ENCODE measurements around the gene PNPLA1. TPM values are rescaled to one million over a fixed set of nuclear protein-coding genes. Genes with fewer than 3 reads are reported as not detected.

The PNPLA1 gene
- total RNA-seq, 1 experiment from 2014 or later, result 0.17 TPM

DNA sequence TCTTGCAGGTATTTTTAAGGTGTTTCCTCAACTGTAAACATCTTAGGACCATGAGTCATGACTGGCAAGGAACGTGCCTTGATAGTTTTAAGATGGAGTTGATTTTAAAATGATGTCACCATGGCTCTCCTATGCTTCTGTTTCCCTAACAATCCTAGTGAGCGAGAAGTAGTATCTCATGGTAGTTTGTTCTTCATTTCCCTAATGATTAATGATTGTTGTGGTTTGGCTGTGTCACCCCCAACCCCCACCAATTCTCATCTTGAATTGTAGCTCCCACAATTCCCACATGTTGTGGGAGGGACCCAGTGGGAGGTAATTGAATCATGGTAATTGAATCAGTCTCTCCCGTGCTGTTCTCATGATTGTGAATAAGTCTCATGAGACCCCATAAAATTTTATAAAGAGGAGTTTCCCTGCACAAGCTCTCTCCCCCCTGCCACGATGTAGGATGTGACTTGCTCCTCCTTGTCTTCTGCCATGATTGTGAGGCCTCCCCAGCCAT lies 83.6 kb downstream of the PNPLA1 start:
- Histone ChIP-seq H3F3A (ENCODE audit: insufficient read depth, low read depth) (peaks cover 11% of the 10 kb centered on the region), H3K4me3 (no peak overlapping the region), H2AFZ (no peak overlapping the region), H4K20me1 (ENCODE audit: insufficient read depth) (no peaks in the 10 kb centered on the region), H3K36me3 (ENCODE audit: low read depth) (no peaks in the 10 kb centered on the region), H3K4me1 (replicated peaks; ENCODE audit: insufficient read depth) (peaks cover 28% of the 10 kb centered on the region), H3K79me2 (ENCODE audit: low read depth) (no peaks in the 10 kb centered on the region), H3K9me3 (ENCODE audit: insufficient read depth, low read depth) (peaks cover 3% of the 10 kb centered on the region; the same call in 1 of the 2 replicates), H3K27me3 (ENCODE audit: insufficient read depth, low read depth) (no peaks in the 10 kb centered on the region), H3K9me2 (ENCODE audit: insufficient read depth) (no peaks in the 10 kb centered on the region), H3K4me2 (no peak overlapping the region; the same call in 1 of the 2 replicates), H3K27ac (no peak overlapping the region)
- peak in 1 of 2 experiments; percentile 57 for DNase-seq
- BruUV-seq (replicated peaks), result no TSS peak
- POLR2A ChIA-PET (ENCODE audit: unreplicated experiment), result no interaction called here
- TF ChIP-seq, protein P1, sequence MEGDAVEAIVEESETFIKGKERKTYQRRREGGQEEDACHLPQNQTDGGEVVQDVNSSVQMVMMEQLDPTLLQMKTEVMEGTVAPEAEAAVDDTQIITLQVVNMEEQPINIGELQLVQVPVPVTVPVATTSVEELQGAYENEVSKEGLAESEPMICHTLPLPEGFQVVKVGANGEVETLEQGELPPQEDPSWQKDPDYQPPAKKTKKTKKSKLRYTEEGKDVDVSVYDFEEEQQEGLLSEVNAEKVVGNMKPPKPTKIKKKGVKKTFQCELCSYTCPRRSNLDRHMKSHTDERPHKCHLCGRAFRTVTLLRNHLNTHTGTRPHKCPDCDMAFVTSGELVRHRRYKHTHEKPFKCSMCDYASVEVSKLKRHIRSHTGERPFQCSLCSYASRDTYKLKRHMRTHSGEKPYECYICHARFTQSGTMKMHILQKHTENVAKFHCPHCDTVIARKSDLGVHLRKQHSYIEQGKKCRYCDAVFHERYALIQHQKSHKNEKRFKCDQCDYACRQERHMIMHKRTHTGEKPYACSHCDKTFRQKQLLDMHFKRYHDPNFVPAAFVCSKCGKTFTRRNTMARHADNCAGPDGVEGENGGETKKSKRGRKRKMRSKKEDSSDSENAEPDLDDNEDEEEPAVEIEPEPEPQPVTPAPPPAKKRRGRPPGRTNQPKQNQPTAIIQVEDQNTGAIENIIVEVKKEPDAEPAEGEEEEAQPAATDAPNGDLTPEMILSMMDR (conservative IDR thresholded peaks at IDR 0.05), result no peak
- TF ChIP-seq EZH2 (IDR thresholded peaks at IDR 0.05; ENCODE audit: low read depth), result no peak
- CTCF ChIA-PET, result no interaction called here
- intact Hi-C loops (cut with micrococcal nuclease; ENCODE audit: unreplicated experiment), result no loop called here

DNA sequence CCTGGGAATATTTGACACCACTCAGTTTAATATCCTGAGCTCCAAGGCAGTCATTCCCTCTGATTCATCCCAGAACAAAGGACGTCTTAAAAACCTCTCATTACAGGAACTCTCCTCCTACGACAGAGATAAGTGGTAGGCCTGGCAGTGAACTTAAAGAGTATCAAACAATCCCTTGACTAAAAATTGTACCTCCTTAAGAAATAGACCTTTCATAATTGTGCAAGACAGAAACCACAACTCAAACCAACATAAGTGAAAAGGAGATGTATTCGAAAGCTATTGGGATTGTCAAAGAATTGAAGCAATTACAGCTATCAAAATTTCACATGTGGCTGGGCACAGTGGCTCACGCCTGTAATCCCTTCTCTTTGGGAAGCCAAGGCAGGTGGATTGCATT lies 86.0 kb downstream of the PNPLA1 start:
- Histone ChIP-seq H4K20me1 (ENCODE audit: insufficient read depth) (no peaks in the 10 kb centered on the region), H3K4me1 (replicated peaks; ENCODE audit: insufficient read depth) (peaks cover 24% of the 10 kb centered on the region), H3K27ac (no peak overlapping the region), H3K9me3 (ENCODE audit: insufficient read depth, low read depth) (peaks cover 3% of the 10 kb centered on the region; the same call in 1 of the 2 replicates), H3K27me3 (ENCODE audit: insufficient read depth, low read depth) (no peaks in the 10 kb centered on the region), H2AFZ (no peak overlapping the region), H3K4me2 (no peak overlapping the region), H3K79me2 (ENCODE audit: low read depth) (no peaks in the 10 kb centered on the region), H3K4me3 (no peak overlapping the region), H3F3A (ENCODE audit: insufficient read depth, low read depth) (peaks cover 6% of the 10 kb centered on the region), H3K9me2 (ENCODE audit: insufficient read depth) (no peaks in the 10 kb centered on the region), H3K36me3 (ENCODE audit: low read depth) (no peaks in the 10 kb centered on the region)
- no TSS peak for BruUV-seq (replicated peaks)
- TF ChIP-seq, protein P1 (conservative IDR thresholded peaks at IDR 0.05), result no peak
- no peak for TF ChIP-seq EZH2 (IDR thresholded peaks at IDR 0.05; ENCODE audit: low read depth)
- DNase-seq, result no peak
- POLR2A ChIA-PET (ENCODE audit: unreplicated experiment), result no interaction called here
- intact Hi-C loops (cut with micrococcal nuclease; ENCODE audit: unreplicated experiment), result no loop called here
- CTCF ChIA-PET, result interaction anchor here (0.7 to 1.1 kb wide), 3 partner anchors 14 to 255 kb away, joined by 3 to 11 read pairs (median 6); no protein-coding TSS in a partner anchor

- DNase-seq, result no peak
Measured at GRCh38 chr6:36357872-36358225, 88.0 kb downstream of the PNPLA1 start.

More at GRCh38 chr6:36357872-36358225, 88.0 kb downstream of the PNPLA1 start:
- Histone ChIP-seq H4K20me1 (ENCODE audit: insufficient read depth) (no peaks in the 10 kb centered on the region), H3K4me2 (no peak overlapping the region), H3F3A (ENCODE audit: insufficient read depth, low read depth) (no peaks in the 10 kb centered on the region; the same call in 1 of the 2 replicates), H2AFZ (no peak overlapping the region), H3K36me3 (ENCODE audit: low read depth) (no peaks in the 10 kb centered on the region), H3K4me1 (replicated peaks; ENCODE audit: insufficient read depth) (peaks cover 16% of the 10 kb centered on the region; the same call in 1 of the 2 replicates), H3K27ac (no peak overlapping the region), H3K27me3 (ENCODE audit: insufficient read depth, low read depth) (no peaks in the 10 kb centered on the region), H3K9me3 (ENCODE audit: insufficient read depth, low read depth) (peaks cover 3% of the 10 kb centered on the region; the same call in 1 of the 2 replicates), H3K79me2 (ENCODE audit: low read depth) (no peaks in the 10 kb centered on the region), H3K4me3 (no peak overlapping the region), H3K9me2 (ENCODE audit: insufficient read depth) (no peaks in the 10 kb centered on the region)
- ChIA-PET POLR2A (ENCODE audit: unreplicated experiment) (interaction anchor here (0.6 to 0.8 kb wide), 2 partner anchors 56 to 570 kb away, joined by 3 to 5 read pairs; no protein-coding TSS in a partner anchor), CTCF (interaction anchor here (1.1 kb wide), 1 partner anchor 17 kb away, joined by 6 read pairs; no protein-coding TSS in a partner anchor)
- TF ChIP-seq, protein P1 (conservative IDR thresholded peaks at IDR 0.05), result no peak
- TF ChIP-seq EZH2 (IDR thresholded peaks at IDR 0.05; ENCODE audit: low read depth), result no peak
- BruUV-seq (replicated peaks), result no TSS peak
- intact Hi-C loops (cut with micrococcal nuclease; ENCODE audit: unreplicated experiment), result no loop called here

Other genes starting within 250 kb of the PNPLA1 start
- gene SLC26A8, start 245.4 kb upstream of the PNPLA1 start, total RNA-seq (2021), result not detected in 2 replicates
- gene MAPK14, start 242.3 kb upstream of the PNPLA1 start, total RNA-seq (2021), result 60.4 and 70.7 TPM in 2 replicates
- 141 and 146 TPM in 2 replicates for gene MAPK13, start 139.5 kb upstream of the PNPLA1 start, total RNA-seq (2021)
- 27.3 and 32.3 TPM in 2 replicates for gene BRPF3, start 73.3 kb upstream of the PNPLA1 start, total RNA-seq (2021)
- not detected in 2 replicates for gene BNIP5, start 66.8 kb downstream of the PNPLA1 start, total RNA-seq (2021)
- 0.57 and 0.83 TPM in 2 replicates for gene ETV7, start 117.6 kb downstream of the PNPLA1 start, total RNA-seq (2021)
- not detected in 2 replicates for gene PXT1, start 172.8 kb downstream of the PNPLA1 start, total RNA-seq (2021)
- 34.2 and 42.5 TPM in 2 replicates for gene KCTD20, start 172.9 kb downstream of the PNPLA1 start, total RNA-seq (2021)